Measurements from ENCODE around the gene CSF3.
"Not testable (repeated sequence)": the region's sequence is repeated elsewhere in the genome, so short reads cannot be mapped to it uniquely, and the experiment has no call there.

Gene CSF3

GRCh38 chr17:39996800-39997199 is 18.4 kb upstream of the CSF3 start:
- DNase-seq (ENCODE audit: extremely low read depth in 1 of 2, low read depth in 1 of 2), result no peak

DNA sequence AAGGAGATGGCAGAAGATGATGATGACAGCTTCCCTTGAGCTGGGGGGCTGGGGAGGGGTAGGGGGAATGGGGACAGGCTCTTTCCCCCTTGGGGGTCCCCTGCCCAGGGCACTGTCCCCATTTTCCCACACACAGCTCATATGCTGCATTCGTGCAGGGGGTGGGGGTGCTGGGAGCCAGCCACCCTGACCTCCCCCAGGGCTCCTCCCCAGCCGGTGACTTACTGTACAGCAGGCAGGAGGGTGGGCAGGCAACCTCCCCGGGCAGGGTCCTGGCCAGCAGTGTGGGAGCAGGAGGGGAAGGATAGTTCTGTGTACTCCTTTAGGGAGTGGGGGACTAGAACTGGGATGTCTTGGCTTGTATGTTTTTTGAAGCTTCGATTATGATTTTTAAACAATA is 17.7 kb upstream of the CSF3 start:
- no peak for DNase-seq (ENCODE audit: extremely low read depth in 1 of 2, low read depth in 1 of 2)

- DNase-seq (ENCODE audit: extremely low read depth in 1 of 2, low read depth in 1 of 2), result no peak
Observed at GRCh38 chr17:39999067-39999466, 16.2 kb upstream of the CSF3 start.

DNA sequence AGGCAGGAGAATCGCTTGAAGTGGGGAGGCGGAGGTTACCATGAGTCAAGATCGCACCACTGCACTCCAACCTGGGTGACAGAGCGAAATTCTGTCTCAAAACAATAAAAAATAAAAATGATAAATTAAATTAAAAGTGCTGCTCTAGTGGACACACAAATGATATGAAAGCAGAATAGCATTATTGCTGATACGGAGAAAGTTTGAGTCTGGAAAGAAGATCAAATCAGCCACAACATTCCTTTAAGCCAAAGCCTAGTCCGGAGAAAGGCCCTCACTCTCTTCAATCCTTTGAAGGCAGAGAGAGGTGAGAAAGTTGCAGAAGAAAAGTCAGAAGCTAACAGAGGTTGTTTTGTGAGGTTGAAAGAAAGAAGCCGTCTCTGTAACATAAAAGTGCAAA is 15.1 kb upstream of the CSF3 start:
- no peak for DNase-seq (ENCODE audit: extremely low read depth in 1 of 2, low read depth in 1 of 2)

DNA sequence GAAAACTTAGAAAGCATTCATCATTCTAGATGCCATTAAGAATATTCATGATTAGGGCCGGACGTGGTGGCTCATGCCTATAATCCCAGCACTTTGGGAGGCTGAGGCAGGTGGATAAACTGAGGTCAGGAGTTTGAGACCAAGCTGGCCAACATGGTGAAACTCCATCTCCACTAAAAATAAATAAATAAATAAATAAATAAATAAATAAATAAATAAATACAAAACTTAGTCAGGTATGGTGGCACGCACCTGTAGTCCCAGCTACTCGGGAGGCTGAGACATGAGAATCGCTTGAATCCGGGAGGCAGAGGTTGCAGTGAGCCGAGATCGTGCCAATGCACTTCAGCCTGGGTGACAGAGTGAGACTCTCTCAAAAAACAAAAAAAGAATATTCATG is 13.9 kb upstream of the CSF3 start:
- DNase-seq (ENCODE audit: extremely low read depth in 1 of 2, low read depth in 1 of 2), result not testable (repeated sequence)

- no peak for DNase-seq (ENCODE audit: extremely low read depth in 1 of 2, low read depth in 1 of 2)
Observed at GRCh38 chr17:40004072-40004471, 11.2 kb upstream of the CSF3 start.

GRCh38 chr17:40004712-40005111 is 10.5 kb upstream of the CSF3 start:
- no peak for DNase-seq (ENCODE audit: extremely low read depth in 1 of 2, low read depth in 1 of 2)

DNA sequence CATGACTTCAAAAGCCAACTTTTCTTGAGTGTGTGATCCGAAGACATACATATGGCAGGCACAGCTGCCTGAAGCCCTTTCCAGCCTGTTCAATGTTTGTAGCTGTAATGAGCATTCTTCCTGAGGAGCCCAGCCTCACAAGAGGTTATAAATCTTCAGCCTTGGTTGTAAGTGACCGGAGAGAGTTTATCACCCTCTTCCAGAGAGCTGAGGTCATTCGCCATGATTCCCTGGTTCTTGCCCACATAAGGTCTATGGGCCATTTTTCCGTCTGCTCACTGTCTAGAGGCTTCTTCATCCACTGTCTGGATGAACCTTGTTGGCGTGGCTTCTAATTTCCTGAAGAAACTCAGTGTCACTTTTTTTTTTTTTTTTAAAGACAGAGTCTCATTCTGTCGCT is 9.7 kb upstream of the CSF3 start:
- DNase-seq (ENCODE audit: extremely low read depth in 1 of 2, low read depth in 1 of 2), result no peak

GRCh38 chr17:40010946-40011500 is 4.2 kb upstream of the CSF3 start:
- not testable (repeated sequence) for DNase-seq (ENCODE audit: extremely low read depth in 1 of 2, low read depth in 1 of 2)

GRCh38 chr17:40012017-40012647 is 3.1 kb upstream of the CSF3 start:
- not testable (repeated sequence) for DNase-seq (ENCODE audit: extremely low read depth in 1 of 2, low read depth in 1 of 2)

DNA sequence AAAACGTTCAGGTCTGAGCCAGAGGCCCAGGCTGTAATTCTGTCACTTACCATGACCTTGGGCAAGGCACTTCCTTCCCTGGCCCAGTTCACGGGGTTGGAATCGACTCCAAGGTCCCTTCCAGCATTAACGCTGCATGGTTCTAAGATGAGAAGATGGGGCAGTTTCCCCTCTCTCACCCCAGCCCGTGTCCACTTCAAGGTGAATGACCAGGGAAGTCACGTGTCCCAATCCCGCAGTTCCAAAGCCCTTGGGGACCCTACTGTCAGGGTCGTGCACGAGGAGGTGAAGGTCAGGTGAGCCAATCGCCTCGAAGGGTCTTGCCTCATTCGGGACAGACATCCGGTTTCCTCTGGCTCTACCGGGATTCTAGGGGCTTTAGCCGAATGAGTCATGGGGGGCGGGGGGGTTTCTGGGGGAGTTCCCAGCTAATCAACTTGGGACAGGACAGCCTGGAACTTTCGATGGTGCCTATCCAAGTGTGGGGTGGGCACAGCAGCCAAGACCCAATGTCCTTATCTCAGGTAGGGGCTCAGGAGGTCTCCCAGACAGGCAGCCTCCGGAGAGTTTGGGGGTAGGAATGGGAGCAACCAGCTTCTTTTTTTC is 762 bp upstream of the CSF3 start:
- DNase-seq (ENCODE audit: extremely low read depth in 1 of 2, low read depth in 1 of 2), result no peak

- DNase-seq (ENCODE audit: extremely low read depth in 1 of 2, low read depth in 1 of 2), result no peak
Observed at GRCh38 chr17:40015998-40016985, 1.1 kb downstream of the CSF3 start.

GRCh38 chr17:40017422-40018080 is 2.3 kb downstream of the CSF3 start:
- no peak for DNase-seq (ENCODE audit: extremely low read depth in 1 of 2, low read depth in 1 of 2)

DNA sequence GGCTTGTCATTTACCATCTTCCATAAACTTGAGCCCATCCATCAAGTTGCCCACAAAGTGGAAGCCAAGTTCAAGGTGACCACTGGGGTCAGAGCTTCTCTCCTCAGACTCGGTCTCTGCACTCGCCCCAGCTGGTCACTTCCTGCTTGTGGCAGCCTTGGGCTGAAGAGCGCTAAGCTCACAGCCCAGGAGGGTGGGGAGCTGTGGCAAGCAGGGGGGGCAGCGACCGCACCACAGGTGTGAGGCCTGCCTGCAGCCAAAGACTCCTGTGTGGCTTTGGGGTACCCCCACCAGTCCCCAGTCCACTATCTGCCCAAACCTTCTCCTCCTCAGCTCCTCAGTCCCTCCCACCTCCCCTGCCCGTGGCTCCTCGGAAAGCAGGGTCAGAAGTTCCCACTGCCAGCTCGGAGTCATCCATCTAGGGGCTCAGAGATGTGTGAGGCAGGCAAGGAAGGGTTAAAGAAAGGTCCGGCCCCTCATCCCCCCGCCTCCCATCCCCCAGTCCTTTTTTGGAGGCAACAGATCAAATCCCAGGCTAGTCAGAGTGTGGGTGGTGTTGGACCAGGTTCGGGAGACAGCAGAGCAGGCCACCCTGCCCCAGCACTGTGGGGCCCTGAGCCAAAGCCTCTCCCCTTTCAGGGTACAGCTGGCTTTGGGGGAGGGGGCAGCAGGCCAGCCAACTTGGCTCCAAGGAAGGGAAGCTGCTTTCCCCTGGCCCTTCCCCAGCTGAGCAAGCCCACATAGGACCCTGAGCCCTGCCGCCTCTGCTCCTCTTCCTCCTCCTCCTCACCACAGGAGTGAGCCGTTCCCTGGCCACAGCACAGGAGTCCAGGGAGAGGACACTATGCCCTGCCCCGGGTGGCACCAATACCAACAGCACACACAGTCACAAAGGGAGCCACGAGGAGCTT is 3.2 kb downstream of the CSF3 start:
- no peak for DNase-seq (ENCODE audit: extremely low read depth in 1 of 2, low read depth in 1 of 2)

DNA sequence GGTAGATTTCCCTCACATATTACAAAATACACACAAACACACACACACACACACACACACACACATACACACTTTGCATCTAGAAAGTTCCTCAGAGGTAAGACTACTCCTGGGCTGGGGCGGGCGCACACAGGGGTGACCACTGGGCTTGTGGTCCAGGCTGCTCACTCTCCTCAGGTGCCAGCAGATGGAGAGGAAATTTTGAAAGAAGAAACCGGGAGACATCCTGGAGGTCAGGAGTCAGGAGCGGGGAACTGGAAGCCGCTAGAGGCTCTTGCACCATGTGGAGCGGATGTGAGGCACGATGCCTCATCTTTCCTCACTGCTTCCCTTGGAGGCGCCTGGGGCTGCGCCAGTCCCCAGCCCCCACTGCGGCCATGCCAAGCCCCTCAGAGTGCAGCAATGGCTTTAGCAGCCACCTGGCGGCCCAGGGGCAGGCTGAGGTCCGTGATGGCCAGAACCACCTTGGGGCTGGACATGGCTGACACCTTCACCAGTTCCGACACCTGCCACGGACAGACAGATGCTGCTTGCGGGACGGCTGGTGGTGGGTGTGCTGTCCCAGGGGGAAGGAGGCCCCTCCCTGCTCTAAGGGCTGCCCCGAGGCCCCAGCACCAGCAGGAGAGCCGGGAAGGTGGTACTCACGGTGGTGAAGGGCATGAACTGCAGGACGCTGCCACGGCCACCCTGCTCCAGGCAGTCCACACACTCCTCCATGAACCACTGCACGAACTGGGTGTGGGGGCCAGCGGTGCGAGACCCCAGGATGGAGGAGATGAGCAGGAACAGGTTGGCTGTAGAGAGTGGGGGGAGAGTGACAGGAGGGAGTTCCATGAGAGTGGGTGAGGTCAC is 4.1 kb downstream of the CSF3 start:
- no peak for DNase-seq (ENCODE audit: extremely low read depth in 1 of 2, low read depth in 1 of 2)

GRCh38 chr17:40020146-40020545 is 4.9 kb downstream of the CSF3 start:
- DNase-seq (ENCODE audit: extremely low read depth in 1 of 2, low read depth in 1 of 2), result no peak

GRCh38 chr17:40021451-40021971 is 6.3 kb downstream of the CSF3 start:
- DNase-seq (ENCODE audit: extremely low read depth in 1 of 2, low read depth in 1 of 2), result no peak

GRCh38 chr17:40022497-40022896 is 7.3 kb downstream of the CSF3 start:
- DNase-seq (ENCODE audit: extremely low read depth in 1 of 2, low read depth in 1 of 2), result no peak

Data from stimulated activated CD8-positive, alpha-beta memory T cell treated with anti-CD3 and anti-CD28 coated beads, Interleukin-7, amount 100 ng/mL, for 48 hours (primary cell).